Stimulated activated CD8-positive, alpha-beta memory T cell treated with anti-CD3 and anti-CD28 coated beads, Interleukin-15, amount 100 ng/mL, for 1 hour (primary cell): ENCODE results near the gene AUH.
"Not testable (repeated sequence)": the region's sequence is repeated elsewhere in the genome, so short reads cannot be mapped to it uniquely, and the experiment has no call there.

Source experiments
- DNase-seq: peaks from one replicate; pipeline ENCODE4 v3.0.0-alpha.2; 2020; ENCODE audit warnings: low read depth

AUH gene, protein sequence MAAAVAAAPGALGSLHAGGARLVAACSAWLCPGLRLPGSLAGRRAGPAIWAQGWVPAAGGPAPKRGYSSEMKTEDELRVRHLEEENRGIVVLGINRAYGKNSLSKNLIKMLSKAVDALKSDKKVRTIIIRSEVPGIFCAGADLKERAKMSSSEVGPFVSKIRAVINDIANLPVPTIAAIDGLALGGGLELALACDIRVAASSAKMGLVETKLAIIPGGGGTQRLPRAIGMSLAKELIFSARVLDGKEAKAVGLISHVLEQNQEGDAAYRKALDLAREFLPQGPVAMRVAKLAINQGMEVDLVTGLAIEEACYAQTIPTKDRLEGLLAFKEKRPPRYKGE

DNA sequence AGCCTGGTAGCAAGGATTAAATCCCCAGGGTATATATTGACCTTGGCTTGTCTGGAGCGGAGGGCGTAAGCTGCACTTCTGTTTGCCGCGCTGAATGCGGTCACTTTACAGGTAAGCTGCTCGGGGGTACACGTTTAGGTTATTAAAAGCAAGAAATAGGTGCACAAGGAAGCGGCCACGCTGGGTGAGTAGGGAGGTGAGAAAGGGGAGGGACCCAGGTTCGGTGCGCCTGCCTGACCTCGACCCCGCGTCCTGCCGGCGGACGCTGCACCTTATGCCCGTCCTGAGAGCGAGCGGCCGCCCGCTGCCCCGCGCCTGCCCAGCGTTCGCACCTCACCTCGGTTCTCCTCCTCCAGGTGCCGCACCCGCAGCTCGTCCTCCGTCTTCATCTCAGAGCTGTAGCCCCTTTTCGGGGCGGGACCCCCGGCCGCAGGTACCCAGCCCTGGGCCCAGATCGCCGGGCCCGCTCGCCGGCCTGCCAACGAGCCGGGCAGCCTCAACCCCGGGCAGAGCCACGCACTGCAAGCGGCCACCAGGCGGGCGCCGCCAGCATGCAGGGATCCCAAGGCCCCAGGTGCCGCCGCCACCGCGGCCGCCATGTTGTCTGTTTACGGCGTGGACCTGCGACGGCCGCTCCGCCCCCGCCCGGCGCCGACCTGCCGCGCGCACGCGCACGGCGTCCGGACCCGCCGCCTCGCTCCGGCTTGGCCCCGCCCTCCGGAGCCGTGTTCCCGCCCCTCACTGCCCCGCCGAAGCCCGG lies at the start of gene AUH:
Gene AUH, minus strand, starts transcription at position 628 of the 760 bp plus-strand sequence. Its CDS starts 29 bp downstream, at position 599.
- peak; percentile 59 for DNase-seq

DNA sequence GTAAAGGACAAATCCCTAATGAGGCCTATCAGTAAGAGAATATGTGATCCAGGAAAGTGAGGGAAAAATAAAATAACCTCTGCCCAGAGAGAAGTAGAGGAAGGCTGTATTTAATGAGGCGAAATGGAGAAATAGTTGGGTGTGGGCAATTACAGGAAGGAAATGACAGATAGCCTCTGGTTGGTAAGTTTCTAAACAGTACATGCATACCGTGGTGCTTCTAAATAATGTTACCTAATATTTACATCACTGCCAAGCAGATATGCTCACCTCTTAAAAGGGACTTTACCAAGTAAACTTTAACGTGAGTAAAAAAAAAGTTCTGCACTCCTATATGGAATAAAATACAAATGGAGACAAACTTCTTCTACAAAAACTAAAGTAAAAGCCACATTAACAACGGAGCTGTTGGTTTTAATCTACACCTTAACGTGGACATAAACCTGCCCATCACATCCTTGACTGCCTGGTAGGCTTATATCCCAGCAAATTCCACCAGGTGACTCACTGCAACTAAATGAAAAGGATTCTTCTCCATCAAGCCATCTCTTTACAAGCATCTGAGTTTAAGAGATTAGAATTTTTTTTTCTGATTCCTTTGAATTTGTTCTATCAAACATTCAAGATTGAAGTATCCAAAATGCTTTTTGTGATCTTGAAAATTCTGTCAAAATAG lies 49.5 kb upstream of the AUH start:
- no peak for DNase-seq

DNA sequence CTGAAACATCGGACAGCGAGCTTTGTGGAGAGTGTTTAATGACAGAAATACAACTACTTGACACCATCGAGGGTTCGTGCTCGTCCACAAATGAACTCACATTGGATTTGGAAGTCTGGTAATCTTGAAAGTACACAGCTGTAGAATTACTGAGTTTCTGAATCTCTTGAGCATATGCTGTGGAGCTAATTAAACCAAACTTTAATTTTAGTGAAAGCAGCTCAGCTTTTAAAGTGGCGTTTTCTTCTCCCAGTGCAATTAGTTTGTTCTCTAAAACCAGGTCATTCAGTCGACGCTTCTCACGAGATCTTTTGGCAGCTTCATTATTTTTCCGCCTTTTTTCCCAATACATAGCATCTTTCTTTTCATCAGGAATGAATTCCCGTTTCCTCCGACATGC lies 48.4 kb upstream of the AUH start:
- no peak for DNase-seq

DNA sequence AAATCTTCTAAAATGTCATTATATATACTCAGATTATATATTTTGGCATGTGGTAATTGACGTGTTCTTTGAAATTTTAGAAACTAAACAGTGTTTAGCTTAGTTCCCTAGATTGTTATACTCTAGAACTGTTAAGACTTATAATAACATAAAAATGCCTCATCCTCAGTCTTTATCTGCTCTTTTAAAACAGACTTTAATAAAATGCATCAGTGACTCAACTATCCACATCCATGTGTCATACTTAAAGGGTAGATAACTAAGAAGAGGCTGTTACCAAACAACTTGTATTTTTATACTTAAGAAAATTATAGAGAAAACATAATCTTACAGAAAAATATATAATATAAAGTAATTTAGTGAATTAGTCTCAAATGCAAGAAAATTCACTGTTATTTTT lies 46.8 kb upstream of the AUH start:
- no peak for DNase-seq

DNA sequence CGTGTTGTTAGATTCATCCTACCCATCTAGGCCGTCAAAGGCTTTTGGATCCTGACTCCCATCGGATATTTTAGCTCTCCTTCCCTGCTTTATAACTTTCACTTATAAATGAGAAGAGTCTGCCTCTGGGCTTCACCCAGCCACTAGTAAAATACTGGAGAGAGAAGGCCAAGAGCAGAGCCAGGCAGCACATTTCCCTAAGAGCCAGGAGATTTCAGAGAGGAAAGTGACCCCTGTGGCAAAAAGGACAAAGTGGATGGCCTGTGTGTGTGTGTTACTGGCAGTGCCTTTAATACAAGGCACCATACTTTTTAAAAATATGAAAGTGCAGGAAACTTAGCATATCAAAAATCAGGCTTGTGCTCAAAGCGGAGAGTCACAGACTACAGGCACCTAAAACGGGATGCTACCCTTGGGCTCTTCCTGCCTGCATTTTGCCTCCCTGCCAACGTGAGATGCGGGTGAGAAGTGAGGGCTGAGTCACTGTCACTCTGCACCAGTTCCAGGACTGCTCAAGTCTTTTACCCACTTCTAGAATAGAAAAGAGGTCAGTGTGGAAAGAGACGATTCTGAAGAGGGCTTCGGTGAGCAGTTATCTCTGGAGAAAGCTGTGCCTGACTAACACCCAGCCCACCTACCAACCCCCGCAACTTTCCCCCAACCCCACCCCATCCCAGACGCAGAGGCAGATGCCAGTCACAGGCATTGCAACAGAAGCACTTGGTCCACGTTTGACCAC lies 46.0 kb upstream of the AUH start:
- no peak for DNase-seq

DNA sequence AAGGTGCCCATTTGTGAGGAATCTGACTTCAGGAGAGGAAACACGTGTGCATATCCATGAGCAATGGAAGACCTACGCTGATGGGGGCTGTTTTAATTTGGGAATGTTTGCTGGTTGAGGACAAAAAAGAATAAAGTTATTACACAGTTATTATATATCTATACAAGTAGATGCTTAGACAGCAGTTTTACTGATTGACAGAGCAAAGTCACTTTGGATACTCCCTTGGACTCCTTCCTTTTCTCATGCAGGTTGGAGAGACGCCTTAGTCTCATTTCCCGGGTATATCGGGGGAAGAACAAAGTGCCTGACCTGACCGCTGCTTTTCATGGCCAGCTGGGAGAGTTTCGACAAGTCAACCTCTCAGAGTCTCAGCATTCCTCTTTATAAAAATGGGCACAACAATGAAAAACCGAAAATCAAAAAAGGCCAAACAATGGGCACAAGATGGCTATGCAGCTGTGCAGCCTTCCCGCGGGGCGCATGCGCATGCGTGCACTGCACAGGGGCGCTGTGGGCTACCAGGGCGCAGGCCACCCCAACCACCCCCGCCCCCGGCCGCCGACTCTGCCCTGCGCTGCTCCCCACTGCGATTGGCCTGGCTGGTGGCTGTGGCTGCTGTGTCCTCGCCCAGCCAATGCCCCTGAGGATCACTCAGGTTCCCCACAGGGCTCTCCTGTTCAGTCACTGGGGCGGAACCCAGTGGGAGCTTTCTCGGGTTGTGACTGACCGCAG lies 43.8 kb upstream of the AUH start:
- DNase-seq, result no peak

DNA sequence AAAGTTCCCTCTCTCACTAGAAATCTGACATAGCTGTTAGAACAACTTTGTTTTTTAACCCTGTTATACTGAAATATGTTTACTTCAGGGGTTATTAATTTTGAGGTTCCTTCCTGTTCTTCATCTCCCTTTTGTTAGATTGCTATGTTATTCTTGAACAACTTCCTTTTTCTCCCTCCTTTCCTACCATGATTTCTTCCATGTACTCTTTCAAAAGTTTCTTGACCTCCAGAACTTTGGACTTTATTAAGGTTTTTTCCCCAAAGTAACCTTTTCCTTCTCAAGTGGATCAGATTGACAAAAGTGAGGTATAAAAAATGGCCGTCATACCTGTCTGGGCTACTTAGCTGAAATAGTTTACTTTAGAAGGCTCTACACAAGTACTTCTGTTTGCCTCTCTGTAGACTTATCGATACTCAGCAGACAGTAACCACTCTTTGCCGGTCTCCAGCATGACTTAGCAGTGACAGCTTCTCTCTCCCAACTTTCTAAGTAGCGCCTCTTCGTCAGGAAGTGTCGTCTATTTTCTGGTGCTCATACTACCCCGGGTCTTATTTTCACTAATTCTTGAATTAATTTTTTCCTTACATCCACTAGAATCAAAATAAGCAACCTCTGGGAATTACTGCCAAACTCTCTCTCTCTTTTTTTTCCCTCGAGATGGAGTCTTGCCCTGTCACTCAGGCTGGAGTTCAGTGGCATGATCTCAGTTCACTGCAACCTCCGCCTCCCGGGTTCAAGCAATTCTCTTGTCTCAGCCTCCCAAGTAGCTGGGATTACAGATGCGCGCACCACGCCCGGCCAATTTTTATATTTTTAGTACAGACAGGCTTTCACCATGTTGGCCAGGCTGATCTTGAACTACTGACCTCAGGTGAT lies 42.2 kb upstream of the AUH start:
- no peak for DNase-seq

DNA sequence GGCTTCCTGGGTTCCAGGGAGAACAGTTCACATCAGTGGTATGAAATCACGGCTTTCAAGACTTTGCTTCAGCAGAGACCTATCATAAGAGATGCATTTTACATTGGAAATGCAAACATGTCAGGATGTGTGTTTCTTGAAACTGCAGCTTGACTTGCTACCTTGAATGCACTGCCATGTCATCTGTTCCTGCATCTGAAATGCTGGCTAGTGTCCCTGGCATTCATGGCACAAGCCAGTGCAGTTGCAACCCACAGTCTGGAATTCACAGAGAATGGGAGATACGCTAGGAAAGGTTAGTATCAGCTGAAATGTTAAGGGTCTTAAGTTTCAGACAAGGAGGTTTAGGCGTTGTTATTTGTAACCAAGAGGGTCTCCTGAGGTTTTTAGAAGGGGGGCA lies 37.2 kb upstream of the AUH start:
- DNase-seq, result no peak

DNA sequence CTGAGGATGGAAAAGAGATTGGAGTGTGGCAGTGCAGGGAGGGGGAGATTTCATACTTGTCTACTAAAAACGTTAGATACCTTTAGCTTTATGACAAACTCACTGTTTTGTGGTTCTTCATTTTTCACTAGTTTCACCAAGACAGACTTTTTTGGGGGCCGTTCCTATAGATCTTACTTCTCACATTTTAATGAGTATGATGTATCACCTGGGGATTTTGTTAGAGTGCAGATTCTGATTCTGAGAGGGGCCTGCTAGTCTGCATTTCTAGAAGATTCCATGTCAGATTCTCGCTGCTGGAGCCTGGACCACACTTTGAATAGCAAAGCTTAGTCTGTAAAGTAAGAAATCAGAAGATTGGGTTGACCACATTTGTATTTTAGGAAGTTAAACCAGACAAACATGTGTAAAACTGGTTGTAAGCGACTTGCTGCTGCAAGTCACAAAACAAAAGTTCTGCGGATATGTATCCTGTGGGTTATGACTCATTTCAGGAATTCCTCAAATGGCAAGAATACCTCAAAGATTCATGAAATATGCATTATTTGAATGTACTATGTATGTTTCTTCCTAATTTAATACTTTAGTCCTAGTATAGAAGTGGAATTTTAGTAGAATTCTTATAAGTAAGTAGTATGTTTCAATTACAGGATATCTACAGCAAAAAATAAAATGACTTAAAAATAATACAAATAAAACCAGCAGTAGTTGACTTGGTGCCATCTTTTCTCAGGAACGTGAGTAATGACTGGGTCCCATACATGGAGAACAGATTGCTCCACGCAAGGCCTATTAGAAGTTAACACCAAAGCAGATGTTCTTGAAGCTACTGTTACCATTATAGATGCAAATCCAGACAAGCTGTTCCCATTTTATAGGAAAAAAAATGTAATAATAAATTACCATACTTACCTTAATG lies 34.1 kb upstream of the AUH start:
- no peak for DNase-seq

DNA sequence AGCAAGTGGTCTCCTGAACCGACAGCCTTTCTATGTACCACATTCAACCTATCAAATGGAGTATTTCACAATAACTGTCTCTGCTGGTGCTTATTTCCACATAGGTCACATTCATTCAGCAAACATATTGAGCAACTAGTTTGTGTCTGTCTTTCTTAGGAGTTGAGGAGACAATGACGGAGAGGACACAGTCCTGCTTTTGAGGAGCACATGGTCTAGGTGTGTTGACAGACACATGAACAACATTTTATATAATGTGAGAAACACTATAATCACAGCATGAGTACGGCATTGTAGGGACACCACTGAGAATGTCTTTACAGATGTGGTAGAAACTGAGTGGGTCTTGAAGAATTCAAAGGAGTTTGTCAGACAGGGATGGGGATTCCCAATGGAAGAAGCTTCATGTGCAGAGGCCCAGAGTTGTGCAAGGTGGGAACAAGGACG lies 33.4 kb upstream of the AUH start:
- no peak for DNase-seq

DNA sequence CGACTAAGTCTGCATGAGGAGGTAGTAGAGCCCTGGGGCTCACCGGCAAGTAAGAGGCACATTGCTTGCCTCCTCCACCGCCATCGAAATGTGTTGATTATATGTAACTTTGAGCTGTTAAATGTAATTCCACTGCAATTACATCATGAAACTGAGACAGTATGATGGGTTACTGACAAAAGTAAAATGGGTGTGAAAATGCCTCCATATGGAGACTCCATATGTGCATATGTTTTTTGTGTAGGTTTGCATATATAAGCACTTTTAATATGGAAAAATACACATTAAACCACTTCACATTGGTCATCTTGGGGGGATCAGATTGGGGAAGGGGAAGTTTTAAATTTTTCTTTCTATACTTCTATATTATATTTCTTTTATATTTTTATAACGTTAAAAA lies 32.1 kb upstream of the AUH start:
- DNase-seq, result no peak

DNA sequence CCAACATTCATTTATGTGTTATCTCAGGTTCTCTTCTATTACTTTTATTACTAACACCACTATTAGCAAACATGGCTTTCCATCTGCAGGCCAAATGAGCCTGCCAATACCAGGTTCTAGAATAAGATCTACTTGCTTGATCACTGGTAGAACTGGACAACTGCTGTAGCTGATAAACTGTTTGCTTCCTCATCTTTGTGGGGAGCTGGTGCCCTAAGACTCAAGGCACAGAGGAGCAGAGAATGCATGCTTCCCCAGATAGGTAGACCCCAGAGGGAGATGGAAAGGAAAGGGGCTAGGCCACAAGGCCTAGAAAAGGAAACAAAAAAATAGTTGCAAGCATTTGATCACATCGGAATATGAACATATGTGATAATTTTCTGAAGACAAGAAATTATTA lies 30.7 kb upstream of the AUH start:
- no peak for DNase-seq

DNA sequence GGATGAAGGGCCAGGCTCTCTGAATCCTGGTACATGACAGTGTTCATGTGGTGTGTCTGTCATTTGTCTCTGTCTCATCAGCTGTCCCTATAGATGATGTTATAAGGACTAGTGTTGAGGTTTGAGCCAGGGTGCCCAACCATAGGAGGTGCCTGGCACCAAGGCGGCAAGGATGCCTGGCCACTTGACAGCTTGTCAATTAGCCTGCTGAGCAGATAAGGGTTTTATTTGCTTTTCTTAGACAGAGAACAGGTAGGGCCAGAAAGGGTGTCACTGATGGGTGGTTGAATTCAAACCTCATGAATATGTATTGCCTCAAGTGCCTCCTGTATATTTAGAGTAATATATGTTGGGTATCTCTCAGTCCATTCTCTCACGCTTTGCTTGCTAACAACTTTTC lies 30.1 kb upstream of the AUH start:
- DNase-seq, result no peak

DNA sequence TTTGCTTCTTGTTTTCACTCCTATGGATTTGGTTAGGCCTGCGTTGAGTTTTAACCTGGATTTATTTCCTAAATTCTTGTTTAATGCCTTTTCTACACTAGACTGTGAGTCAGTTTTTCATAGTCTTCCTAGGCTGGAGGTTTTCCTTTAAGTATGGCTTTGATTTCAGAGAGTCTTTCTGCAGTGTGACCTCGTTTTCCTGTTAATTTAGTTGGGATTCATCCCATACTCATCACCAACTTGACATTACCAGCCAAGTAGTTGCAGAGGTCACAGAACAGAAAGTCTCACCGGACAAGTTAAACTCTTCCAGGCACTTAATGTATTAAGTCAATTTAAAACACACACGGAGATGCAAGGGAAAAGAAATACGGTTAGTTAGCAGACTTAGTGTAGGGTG lies 29.7 kb upstream of the AUH start:
- DNase-seq, result no peak

DNA sequence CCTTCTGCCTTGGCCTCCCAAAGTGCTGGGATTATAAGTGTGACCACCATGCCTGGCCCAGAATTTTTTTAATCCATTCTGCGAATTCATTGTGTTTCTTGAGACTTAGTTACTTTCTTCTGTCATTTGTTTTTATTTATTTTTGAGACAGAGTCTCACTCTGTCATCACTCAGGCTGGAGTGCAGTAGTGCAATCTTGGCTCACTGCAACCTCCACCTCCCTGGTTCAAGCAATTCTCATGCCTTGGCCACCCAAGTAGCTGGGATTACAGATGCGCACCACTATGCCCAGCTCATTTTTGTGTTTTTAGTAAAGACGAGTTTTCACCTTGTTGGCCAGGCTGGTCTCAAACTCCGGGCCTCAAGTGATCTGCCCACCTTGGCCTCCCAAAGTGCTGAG lies 28.0 kb upstream of the AUH start:
- not testable (repeated sequence) for DNase-seq

DNA sequence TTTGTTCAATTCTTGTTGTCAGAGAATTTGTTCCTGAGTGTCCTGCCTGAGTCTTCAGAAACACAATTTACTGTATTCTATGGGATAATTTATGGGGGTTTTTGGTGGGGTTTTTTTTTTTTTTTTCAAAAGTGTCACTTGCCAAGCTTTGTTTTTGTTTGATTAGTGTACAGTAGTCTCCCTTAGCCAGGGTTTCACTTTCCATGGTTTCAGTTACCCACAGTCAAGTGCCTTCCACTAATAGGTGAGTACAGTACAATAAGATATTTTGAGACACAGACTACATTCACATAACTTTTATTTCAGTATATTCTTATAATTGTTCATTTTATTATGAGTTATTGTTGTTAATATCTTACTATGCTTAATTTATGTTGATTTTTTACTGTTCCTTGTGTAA lies 25.0 kb upstream of the AUH start:
- no peak for DNase-seq

DNA sequence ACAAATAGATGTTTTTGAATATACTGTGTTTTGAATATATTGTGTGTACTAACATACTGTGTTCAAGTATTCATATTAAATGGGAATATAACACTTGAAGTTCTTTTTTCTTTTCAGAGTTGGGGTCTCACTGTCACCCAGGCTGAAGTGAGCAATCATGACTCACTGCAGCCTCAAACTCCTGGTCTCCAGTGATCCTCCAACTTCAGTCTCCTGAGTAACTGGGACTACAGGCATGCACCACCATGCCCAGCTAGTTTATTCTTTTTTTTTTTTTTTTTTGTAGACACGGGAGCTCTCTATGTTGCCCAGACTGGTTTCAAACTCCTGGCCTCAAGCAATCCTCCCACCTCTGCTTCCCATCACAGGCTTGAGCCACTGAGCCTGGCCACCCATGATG lies 23.2 kb upstream of the AUH start:
- no peak for DNase-seq

DNA sequence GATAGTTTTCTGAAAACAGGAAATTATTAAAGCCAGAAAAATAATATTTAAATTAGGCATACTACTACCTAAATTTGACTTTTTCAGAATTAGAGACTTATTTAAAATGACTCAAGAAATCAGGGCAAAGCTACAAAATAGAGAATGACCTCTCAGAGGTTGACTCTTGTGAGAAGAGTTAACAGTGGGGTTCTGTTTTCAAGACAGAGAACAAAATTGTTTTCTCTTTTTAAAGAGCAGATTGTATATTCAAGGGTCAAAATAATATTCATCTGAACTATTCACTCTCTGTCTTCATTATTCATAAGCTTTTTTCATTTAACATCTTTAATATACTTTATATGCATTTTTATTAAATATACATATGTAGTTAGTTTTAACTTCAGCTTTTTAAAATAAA lies 21.9 kb upstream of the AUH start:
- DNase-seq, result no peak

DNA sequence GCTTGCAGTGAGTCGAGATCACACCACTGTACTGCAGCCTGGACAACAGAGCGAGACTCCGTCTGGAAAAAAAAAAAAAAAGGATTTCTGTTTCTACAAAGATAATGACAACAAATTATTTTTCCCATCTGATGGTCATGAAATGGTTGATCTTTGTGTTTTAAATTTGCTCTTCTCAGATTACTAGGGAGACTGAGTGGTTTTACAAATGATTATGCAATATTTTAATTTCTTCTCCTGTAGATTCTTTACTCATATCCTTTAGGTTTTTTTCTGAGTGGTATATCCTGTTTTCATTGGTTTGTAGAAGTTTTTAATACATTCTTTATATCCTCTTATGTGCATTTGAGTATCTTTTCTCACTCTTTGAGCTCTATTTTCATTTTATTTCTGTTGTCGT lies 20.6 kb upstream of the AUH start:
- DNase-seq, result no peak

DNA sequence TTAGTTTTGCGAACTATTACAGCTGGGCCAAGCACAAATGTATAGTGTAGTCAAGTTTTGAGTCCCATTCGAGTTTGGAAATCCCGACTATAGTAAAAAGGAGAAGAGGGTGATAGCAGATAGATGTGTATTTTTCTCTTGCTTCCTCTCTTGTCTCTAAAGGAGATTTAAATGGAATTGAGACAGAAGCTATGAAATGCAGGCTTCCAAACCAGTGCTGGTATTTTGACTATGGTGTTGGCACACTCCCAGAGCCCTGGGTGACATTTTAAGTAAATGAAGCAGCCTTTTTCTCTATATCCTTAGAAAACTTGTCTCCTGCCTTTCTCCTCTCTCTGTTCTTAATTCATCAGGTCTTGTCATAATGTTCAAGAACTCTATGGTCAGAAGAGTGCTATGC lies 17.7 kb upstream of the AUH start:
- no peak for DNase-seq
